ENCODE results near the gene CDC123. TPM values are rescaled to one million over a fixed set of nuclear protein-coding genes. Genes with fewer than 3 reads are reported as not detected.

The CDC123 gene
- total and polyA plus RNA-seq, 2 donors (not counting 1 experiment from before 2014, with no cell fraction given) = 48.9 to 56.0 TPM

GRCh38 chr10:12201543-12201942 is 5.6 kb downstream of the CDC123 start:
- Histone ChIP-seq H3K79me2 (ENCODE audit: control insufficient read depth, insufficient read depth, low read length) (peaks cover 97% of the 10 kb centered on the region), H4K20me1 (ENCODE audit: control insufficient read depth, insufficient read depth, low read length, poor library complexity, severe bottlenecking) (peaks cover 66% of the 10 kb centered on the region), H3K4me3 (ENCODE audit: control extremely low read depth in 1 of 5, extremely low read depth in 1 of 5, insufficient read depth in 1 of 5, low read depth in 2 of 5, low read length in 4 of 5) (no peak overlapping the region), H3K36me3 (replicated peaks in 1 of 2; ENCODE audit: control extremely low read depth in 1 of 2, control insufficient read depth in 1 of 2, extremely low read depth in 1 of 2, insufficient read depth in 2 of 2, low read length in 1 of 2) (peaks cover 9 to 61% of the 10 kb centered on the region in 2 experiments), H3K9ac (ENCODE audit: low read length) (no peak overlapping the region), H3K4me1 (ENCODE audit: control insufficient read depth in 2 of 2, insufficient read depth in 2 of 2, low read length in 2 of 2) (peaks cover 10 to 15% of the 10 kb centered on the region in 2 donors), H3K4me2 (replicated peaks; ENCODE audit: low read depth, low read length, poor library complexity, severe bottlenecking) (no peak overlapping the region), H2AFZ (ENCODE audit: insufficient read depth, low read depth, low read length, poor library complexity, severe bottlenecking) (no peak overlapping the region), H3K27me3 (replicated peaks in 1 of 4; ENCODE audit: control extremely low read depth in 1 of 4, control insufficient read depth in 3 of 4, insufficient read depth in 4 of 4, low read length in 3 of 4) (no peaks in the 10 kb centered on the region), H3K9me3 (ENCODE audit: control extremely low read depth in 1 of 3, control insufficient read depth in 2 of 3, insufficient read depth in 1 of 3, low read length in 2 of 3) (no peaks in the 10 kb centered on the region), H3K27ac (ENCODE audit: low read length in 2 of 2) (no peak overlapping the region)
- peaks cover 31% of the 10 kb centered on the region for H3K4me1 Mint-ChIP-seq
- H3K9me3 Mint-ChIP-seq (ENCODE audit: insufficient read depth) = no peaks in the 10 kb centered on the region
- H3K4me3 Mint-ChIP-seq = no peak overlapping the region
- DNase-seq = no peak
- no peaks in the 10 kb centered on the region for H3K27me3 Mint-ChIP-seq
- H3K27ac Mint-ChIP-seq = no peak overlapping the region
- no peak for ATAC-seq (ENCODE audit: low read depth)
- TF ChIP-seq CTCF (IDR thresholded peaks at IDR 0.05) (no peak), EZH2 (IDR thresholded peaks at IDR 0.05; ENCODE audit: borderline replicate concordance, insufficient read depth, low read depth, low read length, poor library complexity, severe bottlenecking) (no peak)
- POLR2A ChIA-PET = no interaction called here
- intact Hi-C loops (cut with micrococcal nuclease) = no loop called here
- WGBS (ENCODE audit: insufficient coverage) = 82% methylated on average over 3 of the region's 3 CpGs
- CTCF ChIA-PET = interaction anchor here (2.6 kb wide), 1 partner anchor 13 kb away, joined by 10 read pairs; no protein-coding TSS in a partner anchor

- no peak overlapping the region for H2AFZ ChIP-seq (ENCODE audit: insufficient read depth, low read depth, low read length, poor library complexity, severe bottlenecking)
- peaks cover 26% of the 10 kb centered on the region for H3K4me1 Mint-ChIP-seq
- H3K9ac ChIP-seq (ENCODE audit: low read length) = no peak overlapping the region
- no peaks in the 10 kb centered on the region for H3K27me3 Mint-ChIP-seq
- no peak overlapping the region for H3K4me2 ChIP-seq (replicated peaks; ENCODE audit: low read depth, low read length, poor library complexity, severe bottlenecking)
- no peak overlapping the region for H3K27ac ChIP-seq (ENCODE audit: low read length in 2 of 2)
- 50% methylated on average over 2 of the region's 5 CpGs for WGBS (ENCODE audit: insufficient coverage)
- peaks cover 69% of the 10 kb centered on the region for H4K20me1 ChIP-seq (ENCODE audit: control insufficient read depth, insufficient read depth, low read length, poor library complexity, severe bottlenecking)
- H3K9me3 ChIP-seq (ENCODE audit: control extremely low read depth in 1 of 3, control insufficient read depth in 2 of 3, insufficient read depth in 1 of 3, low read length in 2 of 3) = no peaks in the 10 kb centered on the region
- DNase-seq = no peak
- H3K36me3 ChIP-seq (replicated peaks in 1 of 2; ENCODE audit: control extremely low read depth in 1 of 2, control insufficient read depth in 1 of 2, extremely low read depth in 1 of 2, insufficient read depth in 2 of 2, low read length in 1 of 2) = peaks cover 9 to 65% of the 10 kb centered on the region in 2 experiments
- H3K4me3 Mint-ChIP-seq = no peak overlapping the region
- H3K27me3 ChIP-seq (replicated peaks in 1 of 4; ENCODE audit: control extremely low read depth in 1 of 4, control insufficient read depth in 3 of 4, insufficient read depth in 4 of 4, low read length in 3 of 4) = no peaks in the 10 kb centered on the region
- intact Hi-C loops (cut with micrococcal nuclease) = no loop called here
- H3K79me2 ChIP-seq (ENCODE audit: control insufficient read depth, insufficient read depth, low read length) = peaks cover 97% of the 10 kb centered on the region
- H3K27ac Mint-ChIP-seq = no peak overlapping the region
- H3K4me3 ChIP-seq (ENCODE audit: control extremely low read depth in 1 of 5, extremely low read depth in 1 of 5, insufficient read depth in 1 of 5, low read depth in 2 of 5, low read length in 4 of 5) = no peak overlapping the region
- H3K4me1 ChIP-seq (ENCODE audit: control insufficient read depth in 2 of 2, insufficient read depth in 2 of 2, low read length in 2 of 2) = peaks cover 8 to 9% of the 10 kb centered on the region in 2 donors
- CTCF ChIA-PET = interaction anchor here (2.6 kb wide), 1 partner anchor 13 kb away, joined by 10 read pairs; no protein-coding TSS in a partner anchor
- no peak for ATAC-seq (ENCODE audit: low read depth)
- no peaks in the 10 kb centered on the region for H3K9me3 Mint-ChIP-seq (ENCODE audit: insufficient read depth)
- POLR2A ChIA-PET = no interaction called here
- TF ChIP-seq CTCF (IDR thresholded peaks at IDR 0.05) (no peak), EZH2 (IDR thresholded peaks at IDR 0.05; ENCODE audit: borderline replicate concordance, insufficient read depth, low read depth, low read length, poor library complexity, severe bottlenecking) (no peak)
These were observed 6.2 kb downstream of the CDC123 start for GRCh38 chr10:12202226-12202625.
